Esophagus muscularis mucosa (tissue), 4 donors: Measurements from ENCODE around the gene FBXO5. TPM values are rescaled to one million over a fixed set of nuclear protein-coding genes. Genes with fewer than 3 reads are reported as not detected.

Experiments used
- DNase-seq: peaks from one replicate; pipeline ENCODE4 v3.0.0-alpha.2; 2017; ENCODE audit errors: extremely low spot score
- H3K27ac ChIP-seq, 4 donors: fragments of 200-600 bp; sonication (generic); replicated peaks in 1 of 4; 1 replicate in 3 of 4; 2 replicates in 1 of 4; pipeline ENCODE4 v1.5.1; 2016 to 2019; ENCODE audit warnings: mild to moderate bottlenecking in 1 of 4
- H3K27me3 ChIP-seq, 4 donors: fragments of 200-600 bp; sonication (generic); one replicate each; pipeline versions ENCODE4 v1.5.1 to v1.6.0; 2016 to 2019
- H3K36me3 ChIP-seq, 4 donors: fragments of 200-600 bp; sonication (generic); one replicate each; pipeline ENCODE4 v1.5.1; 2016 to 2019
- H3K4me1 ChIP-seq, 4 donors: fragments of 200-600 bp; sonication (generic); one replicate each; pipeline ENCODE4 v1.5.1; 2016 to 2019
- H3K4me3 ChIP-seq, 4 donors: fragments of 200-600 bp; sonication (generic); 1 replicate in 2 of 4; 2 replicates in 2 of 4; pipeline ENCODE4 v1.5.1; 2016 to 2019; ENCODE audit warnings: mild to moderate bottlenecking in 4 of 4, moderate library complexity in 1 of 4
- H3K9me3 ChIP-seq, 4 donors: fragments of 200-600 bp; sonication (generic); 1 replicate in 3 of 4; 2 replicates in 1 of 4; pipeline ENCODE4 v1.5.1; 2016 to 2019
- EP300 ChIP-seq: sonication (generic); formaldehyde crosslinking; IDR thresholded peaks from one replicate; pipeline ENCODE4 v1.6.1; 2017; ENCODE audit warnings: antibody characterized with exemption
- POLR2A ChIP-seq: fragments of 450-650 bp; IDR thresholded peaks from one replicate; pipeline ENCODE4 v1.6.1; 2017; ENCODE audit warnings: antibody characterized with exemption, moderate library complexity, mild to moderate bottlenecking, low read depth
- POLR2AphosphoS5 ChIP-seq, 2 donors: sonication (generic); formaldehyde crosslinking; IDR thresholded peaks; one replicate each; pipeline ENCODE4 v1.6.1; 2017; ENCODE audit warnings: antibody characterized with exemption in 2 of 2
- WGBS: methylation state at CpG from one replicate; pipeline ENCODE4 v1.1.5; 2018; 5-methylcytosine and 5-hydroxymethylcytosine counted together
- intact Hi-C: fragments of 100-400 bp; cut with DNase I; formaldehyde crosslinking; loops from one replicate; pipeline ENCODE4 v1.15.1; 2023
- total RNA-seq, 4 donors: library from RNA; depleted of rRNA; stranded (reverse); fragments of >200 nt; gene quantifications; one replicate each; pipeline versions ENCODE4 v1.1.0 to v1.2.1, GENCODE V29; 2016
- TF ChIP-seq, protein P1 (sequence below), 3 experiments: fragments of 200-600 bp in 2 of 3; fragments of 450-650 bp in 1 of 3; sonication (generic) in 2 of 3; IDR thresholded peaks; one replicate each; pipeline ENCODE4 v1.5.1; 2017 to 2019; ENCODE audit warnings: antibody characterized with exemption in 3 of 3, mild to moderate bottlenecking in 2 of 3, moderate library complexity in 1 of 3

The FBXO5 gene
- total RNA-seq, 4 donors from 2014 or later = 2.1 to 6.3 (median 4.1) TPM

- Histone ChIP-seq H3K27ac (peak overlapping the region; percentile 90 to 96 (median 94)), H3K4me1 (peaks cover 18 to 36% (median 25%) of the 10 kb centered on the region in 4 donors), H3K27me3 (no peaks in the 10 kb centered on the region), H3K36me3 (peaks cover 0 to 12% (median 0%) of the 10 kb centered on the region in 4 donors), H3K9me3 (no peaks in the 10 kb centered on the region), H3K4me3 (peak overlapping the region; percentile 67 to 75 (median 72))
- TF ChIP-seq POLR2A (no peak), POLR2AphosphoS5 (IDR thresholded peaks at IDR 0.05) (peak; percentile 73 to 80)
- TF ChIP-seq, protein P1, sequence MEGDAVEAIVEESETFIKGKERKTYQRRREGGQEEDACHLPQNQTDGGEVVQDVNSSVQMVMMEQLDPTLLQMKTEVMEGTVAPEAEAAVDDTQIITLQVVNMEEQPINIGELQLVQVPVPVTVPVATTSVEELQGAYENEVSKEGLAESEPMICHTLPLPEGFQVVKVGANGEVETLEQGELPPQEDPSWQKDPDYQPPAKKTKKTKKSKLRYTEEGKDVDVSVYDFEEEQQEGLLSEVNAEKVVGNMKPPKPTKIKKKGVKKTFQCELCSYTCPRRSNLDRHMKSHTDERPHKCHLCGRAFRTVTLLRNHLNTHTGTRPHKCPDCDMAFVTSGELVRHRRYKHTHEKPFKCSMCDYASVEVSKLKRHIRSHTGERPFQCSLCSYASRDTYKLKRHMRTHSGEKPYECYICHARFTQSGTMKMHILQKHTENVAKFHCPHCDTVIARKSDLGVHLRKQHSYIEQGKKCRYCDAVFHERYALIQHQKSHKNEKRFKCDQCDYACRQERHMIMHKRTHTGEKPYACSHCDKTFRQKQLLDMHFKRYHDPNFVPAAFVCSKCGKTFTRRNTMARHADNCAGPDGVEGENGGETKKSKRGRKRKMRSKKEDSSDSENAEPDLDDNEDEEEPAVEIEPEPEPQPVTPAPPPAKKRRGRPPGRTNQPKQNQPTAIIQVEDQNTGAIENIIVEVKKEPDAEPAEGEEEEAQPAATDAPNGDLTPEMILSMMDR (IDR thresholded peaks at IDR 0.05) = no peak
- intact Hi-C loops = no loop called here
- peak; percentile 96 for DNase-seq
- under 1% methylated on average over 37 of the region's 38 CpGs for WGBS
These were observed 1.0 kb upstream of the FBXO5 start for GRCh38 chr6:152983637-152984512.

GRCh38 chr6:152981989-152982903, 595 bp downstream of the FBXO5 start:
- Histone ChIP-seq H3K4me3 (peak overlapping the region; percentile 67 to 75 (median 72)), H3K27ac (peak overlapping the region in 1 of 4 donors; percentile 95), H3K27me3 (no peaks in the 10 kb centered on the region), H3K4me1 (peaks cover 18 to 36% (median 25%) of the 10 kb centered on the region in 4 donors), H3K36me3 (peaks cover 0 to 12% (median 0%) of the 10 kb centered on the region in 4 donors), H3K9me3 (no peaks in the 10 kb centered on the region)
- WGBS = 9% methylated on average over 27 of the region's 71 CpGs
- no peak for TF ChIP-seq EP300
- TF ChIP-seq, protein P1 (IDR thresholded peaks at IDR 0.05) = no peak
- no peak for TF ChIP-seq POLR2A
- TF ChIP-seq POLR2AphosphoS5 (IDR thresholded peaks at IDR 0.05) = no peak
- intact Hi-C loops = no loop called here
- DNase-seq = no peak

DNA sequence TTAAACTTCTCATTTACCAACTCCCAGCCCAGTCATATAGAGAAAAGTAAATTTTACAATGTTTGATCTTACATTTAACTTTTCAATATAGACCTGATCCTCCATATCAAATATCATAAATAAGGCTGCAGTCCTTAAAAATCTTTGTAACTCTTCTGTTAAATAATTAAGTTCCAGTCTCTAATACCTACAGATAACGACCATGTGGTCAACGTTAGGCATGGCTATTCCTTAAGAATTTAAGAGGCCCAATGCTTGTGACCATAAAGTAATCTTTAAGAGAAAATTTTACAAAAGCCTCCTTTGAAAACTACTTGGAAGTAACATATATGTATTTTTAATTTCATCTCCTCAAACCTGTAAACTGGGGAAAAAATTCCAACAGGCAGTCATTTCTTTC, 1.6 kb downstream of the FBXO5 start:
- Histone ChIP-seq H3K4me3 (no peak overlapping the region), H3K27me3 (no peaks in the 10 kb centered on the region), H3K27ac (no peak overlapping the region), H3K4me1 (peaks cover 18 to 36% (median 25%) of the 10 kb centered on the region in 4 donors), H3K36me3 (peaks cover 0 to 2% (median 0%) of the 10 kb centered on the region in 4 donors), H3K9me3 (no peaks in the 10 kb centered on the region)
- no peak for DNase-seq
- intact Hi-C loops = no loop called here
- 26% methylated on average over 2 of the region's 2 CpGs for WGBS
- TF ChIP-seq EP300 (no peak), POLR2A (no peak), POLR2AphosphoS5 (IDR thresholded peaks at IDR 0.05) (no peak)
- TF ChIP-seq, protein P1 (IDR thresholded peaks at IDR 0.05) = no peak

- H3K4me3 ChIP-seq = no peak overlapping the region
- DNase-seq = no peak
- H3K4me1 ChIP-seq = peaks cover 18 to 36% (median 25%) of the 10 kb centered on the region in 4 donors
- TF ChIP-seq POLR2AphosphoS5 (IDR thresholded peaks at IDR 0.05) (no peak), POLR2A (no peak), EP300 (no peak)
- TF ChIP-seq, protein P1 (IDR thresholded peaks at IDR 0.05) = no peak
- no peaks in the 10 kb centered on the region for H3K27me3 ChIP-seq
- intact Hi-C loops = no loop called here
- H3K36me3 ChIP-seq = no peaks in the 10 kb centered on the region
- H3K9me3 ChIP-seq = no peaks in the 10 kb centered on the region
- 38% methylated on average over 1 of the region's 1 CpG for WGBS
- H3K27ac ChIP-seq = no peak overlapping the region
These were observed 2.2 kb downstream of the FBXO5 start for GRCh38 chr6:152980656-152981055.
